OCI-LY3 (cell line): ENCODE measurements around the gene PLTP.

ENCODE experiments used
- EZH2phosphoT487 ChIP-seq: fragments of 200-600 bp; shearing (Covaris generic); IDR thresholded peaks from 2 replicates; pipeline ENCODE4 v1.6.1; 2018; ENCODE audit warnings: antibody characterized with exemption, mixed run types, low read depth
- TF ChIP-seq, protein P1 (sequence below): fragments of 200-600, 300-600 bp; sonication (generic); IDR thresholded peaks from 2 replicates; pipeline ENCODE4 v1.5.1; 2014; ENCODE audit warnings: antibody characterized with exemption, low read length, low read depth

DNA sequence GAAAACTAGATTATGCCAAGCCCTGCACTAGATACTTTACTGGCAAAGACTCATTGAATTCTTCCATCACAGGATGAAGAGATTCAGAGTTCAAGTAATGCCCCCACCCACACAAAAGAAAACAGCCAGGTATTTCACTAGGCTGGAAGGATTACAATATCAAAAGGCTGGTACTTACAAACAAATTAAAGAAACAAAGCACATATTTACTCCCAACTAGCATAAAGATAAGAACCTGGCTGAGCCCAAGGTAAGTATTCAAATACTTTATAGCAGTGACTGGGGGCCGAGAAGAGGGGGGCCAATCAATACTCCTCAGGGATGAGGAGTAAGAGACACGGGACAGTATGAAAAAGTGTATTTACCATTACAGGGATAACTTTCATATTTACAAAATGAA, 58.5 kb downstream of the PLTP start:
- TF ChIP-seq, protein P1, sequence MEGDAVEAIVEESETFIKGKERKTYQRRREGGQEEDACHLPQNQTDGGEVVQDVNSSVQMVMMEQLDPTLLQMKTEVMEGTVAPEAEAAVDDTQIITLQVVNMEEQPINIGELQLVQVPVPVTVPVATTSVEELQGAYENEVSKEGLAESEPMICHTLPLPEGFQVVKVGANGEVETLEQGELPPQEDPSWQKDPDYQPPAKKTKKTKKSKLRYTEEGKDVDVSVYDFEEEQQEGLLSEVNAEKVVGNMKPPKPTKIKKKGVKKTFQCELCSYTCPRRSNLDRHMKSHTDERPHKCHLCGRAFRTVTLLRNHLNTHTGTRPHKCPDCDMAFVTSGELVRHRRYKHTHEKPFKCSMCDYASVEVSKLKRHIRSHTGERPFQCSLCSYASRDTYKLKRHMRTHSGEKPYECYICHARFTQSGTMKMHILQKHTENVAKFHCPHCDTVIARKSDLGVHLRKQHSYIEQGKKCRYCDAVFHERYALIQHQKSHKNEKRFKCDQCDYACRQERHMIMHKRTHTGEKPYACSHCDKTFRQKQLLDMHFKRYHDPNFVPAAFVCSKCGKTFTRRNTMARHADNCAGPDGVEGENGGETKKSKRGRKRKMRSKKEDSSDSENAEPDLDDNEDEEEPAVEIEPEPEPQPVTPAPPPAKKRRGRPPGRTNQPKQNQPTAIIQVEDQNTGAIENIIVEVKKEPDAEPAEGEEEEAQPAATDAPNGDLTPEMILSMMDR, result no peak
- TF ChIP-seq EZH2phosphoT487, result no peak
